ENCODE results near the gene PEF1.

Gene PEF1, protein sequence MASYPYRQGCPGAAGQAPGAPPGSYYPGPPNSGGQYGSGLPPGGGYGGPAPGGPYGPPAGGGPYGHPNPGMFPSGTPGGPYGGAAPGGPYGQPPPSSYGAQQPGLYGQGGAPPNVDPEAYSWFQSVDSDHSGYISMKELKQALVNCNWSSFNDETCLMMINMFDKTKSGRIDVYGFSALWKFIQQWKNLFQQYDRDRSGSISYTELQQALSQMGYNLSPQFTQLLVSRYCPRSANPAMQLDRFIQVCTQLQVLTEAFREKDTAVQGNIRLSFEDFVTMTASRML

DNA sequence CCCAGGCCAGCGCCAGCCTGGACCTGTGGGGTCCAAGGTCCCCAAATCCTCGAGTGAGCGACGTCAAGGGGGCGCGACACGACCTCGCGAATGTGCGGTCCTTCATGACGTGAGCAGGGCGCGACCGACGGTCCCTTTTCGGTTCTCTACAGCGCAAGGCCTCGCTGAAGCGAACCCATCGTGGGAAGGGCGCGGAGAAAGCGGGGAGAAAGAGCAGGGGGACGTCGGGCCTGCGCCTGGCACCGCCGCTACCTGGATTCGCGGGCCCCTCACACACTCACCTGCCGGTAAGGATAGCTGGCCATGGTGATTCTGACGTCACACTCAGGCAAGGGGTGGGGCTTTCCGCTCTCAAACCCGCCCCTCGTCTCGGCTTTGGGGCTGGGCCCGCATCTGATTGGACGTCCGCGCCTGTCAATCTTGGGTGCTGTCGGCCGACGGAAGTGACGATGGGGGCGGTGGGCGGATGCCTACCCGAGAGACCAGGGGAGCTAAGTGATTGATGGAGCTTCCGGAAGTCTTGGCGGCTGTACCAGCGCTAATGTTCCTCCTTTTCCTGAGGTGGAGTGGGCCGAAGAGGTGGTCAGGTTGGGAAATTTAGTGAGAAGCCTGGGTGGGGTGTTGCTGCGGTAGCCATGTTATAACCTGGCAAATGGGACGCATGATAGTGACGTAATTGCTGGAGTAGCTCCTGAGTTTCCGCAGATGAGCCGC, at the start of gene PEF1:
PEF1 (minus strand) TSS at position 317 of the 714 bp plus-strand sequence; CDS start at position 305, 12 bp downstream.
- DNase-seq: peak; percentile 98

- DNase-seq: no peak
Observed at GRCh38 chr1:31693231-31693630, 48.6 kb upstream of the PEF1 start.

GRCh38 chr1:31691951-31692350, 47.3 kb upstream of the PEF1 start:
- DNase-seq: no peak

GRCh38 chr1:31691446-31691845, 46.8 kb upstream of the PEF1 start:
- no peak for DNase-seq

DNA sequence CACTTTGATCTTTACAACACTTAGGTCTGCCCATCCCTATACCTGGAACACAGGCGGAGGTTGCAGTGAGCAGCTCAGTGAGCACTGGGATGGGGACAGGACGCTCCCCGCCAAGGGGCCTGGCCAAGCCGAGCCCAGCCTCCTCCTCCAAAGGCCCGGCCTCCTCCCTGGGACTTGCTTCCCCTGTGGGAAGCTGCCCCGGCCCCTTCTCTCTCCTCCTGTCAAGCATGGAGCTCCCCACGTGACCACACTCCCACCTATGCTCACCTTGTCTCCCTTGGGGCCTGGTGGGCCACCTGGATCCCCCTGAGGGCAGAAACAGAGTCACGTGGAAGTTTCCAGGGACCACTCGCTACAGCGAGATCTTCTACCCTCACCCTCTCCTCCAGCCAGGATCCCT, 46.2 kb upstream of the PEF1 start:
- DNase-seq: no peak

- DNase-seq: no peak
Observed at GRCh38 chr1:31689854-31690253, 45.2 kb upstream of the PEF1 start.

GRCh38 chr1:31689379-31689778, 44.7 kb upstream of the PEF1 start:
- no peak for DNase-seq

DNA sequence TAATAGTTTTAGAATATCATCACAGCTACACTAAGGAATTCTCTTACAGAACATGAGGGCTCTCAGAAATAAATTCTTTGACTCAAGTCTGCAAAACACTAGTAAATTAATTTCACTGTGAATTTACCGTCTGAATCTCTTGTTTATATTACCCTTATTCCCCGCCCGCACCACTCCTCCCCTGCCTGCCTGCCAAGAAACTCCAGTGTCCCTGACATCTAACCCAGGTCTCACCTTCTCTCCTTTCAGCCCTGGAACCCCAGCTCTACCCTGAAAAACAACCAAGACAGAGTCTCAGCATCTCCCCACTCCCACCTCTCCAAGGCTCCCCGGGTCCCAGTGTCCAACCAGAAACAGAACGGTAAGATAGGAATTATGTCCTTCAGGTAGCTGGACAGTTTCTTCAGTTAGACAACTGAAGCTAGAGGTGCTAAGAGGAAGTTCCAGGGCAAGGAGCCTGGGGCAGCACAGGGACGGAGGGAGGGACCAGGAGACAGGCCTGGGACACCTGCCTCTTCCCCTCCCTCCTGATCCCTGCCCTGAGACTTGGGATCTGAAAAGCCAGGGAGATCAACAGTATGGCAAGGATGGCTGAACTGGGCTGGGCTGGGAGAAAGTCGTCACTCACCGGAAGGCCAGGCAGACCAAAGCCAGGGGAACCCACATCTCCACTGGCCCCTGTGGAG, 43.7 kb upstream of the PEF1 start:
- no peak for DNase-seq

GRCh38 chr1:31687601-31688000, 42.9 kb upstream of the PEF1 start:
- no peak for DNase-seq

GRCh38 chr1:31685795-31686194, 41.1 kb upstream of the PEF1 start:
- DNase-seq: no peak

GRCh38 chr1:31683997-31684396, 39.3 kb upstream of the PEF1 start:
- DNase-seq: no peak

- DNase-seq: no peak
Observed at GRCh38 chr1:31681415-31681814, 36.7 kb upstream of the PEF1 start.

GRCh38 chr1:31679676-31680230, 35.1 kb upstream of the PEF1 start:
- no peak for DNase-seq

DNA sequence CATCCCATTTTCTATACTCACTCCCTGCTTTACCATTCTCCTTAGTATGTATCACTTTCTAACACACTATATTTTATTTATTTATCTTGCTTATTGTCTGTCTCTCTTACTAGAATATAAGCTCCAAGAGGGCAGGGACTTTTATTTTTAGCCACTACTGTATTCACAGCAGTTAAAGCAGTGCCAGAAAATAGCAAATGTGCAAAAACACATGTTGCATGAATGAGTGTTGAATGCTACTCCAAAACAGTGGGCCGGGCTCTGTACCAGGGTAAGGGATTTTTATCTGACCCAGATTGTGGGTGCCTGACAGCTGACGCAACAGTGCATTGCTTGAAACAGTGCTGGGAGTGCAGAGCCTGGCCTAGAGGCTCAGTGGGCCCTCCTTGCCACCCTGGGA, 34.4 kb upstream of the PEF1 start:
- DNase-seq: no peak

DNA sequence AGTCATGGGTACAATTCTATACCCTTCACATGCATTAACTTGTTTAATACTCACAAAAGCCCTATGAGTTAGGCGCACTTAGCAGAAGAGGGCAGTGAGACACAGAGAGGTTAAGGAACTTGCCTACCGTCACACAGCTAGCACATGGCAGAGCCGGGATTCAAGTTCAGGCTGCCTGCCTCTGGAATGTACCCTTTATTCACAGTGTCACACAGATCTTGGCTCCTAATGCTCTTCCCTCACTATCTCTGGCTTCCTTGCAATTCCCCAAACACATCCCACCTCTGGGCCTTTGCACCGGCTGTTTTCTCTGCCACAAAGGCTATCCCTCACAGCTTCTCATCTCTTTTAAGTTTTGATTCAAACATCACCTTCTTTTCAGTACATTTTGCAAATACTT, 34.0 kb upstream of the PEF1 start:
- no peak for DNase-seq

DNA sequence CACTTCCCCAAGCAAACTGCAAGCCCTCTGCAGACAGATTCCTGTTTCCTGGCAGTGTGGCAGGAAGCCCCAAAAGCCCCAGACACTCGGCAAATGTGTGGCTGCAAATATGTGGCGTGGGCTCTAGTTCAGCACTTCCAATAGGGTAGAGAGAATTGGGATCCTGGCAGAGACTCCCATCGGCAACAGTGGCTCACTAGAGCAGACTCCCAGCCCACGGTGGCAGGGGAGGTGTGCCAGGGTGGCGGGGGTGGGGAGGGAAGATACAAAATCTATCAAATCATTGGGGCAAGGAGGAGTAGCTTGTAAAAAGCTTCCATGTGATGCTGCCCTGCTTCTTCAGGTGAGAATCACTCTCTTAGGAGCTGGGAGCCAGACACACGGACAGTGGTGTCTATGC, 33.3 kb upstream of the PEF1 start:
- no peak for DNase-seq

- no peak for DNase-seq
Observed at GRCh38 chr1:31677401-31677800, 32.7 kb upstream of the PEF1 start.

GRCh38 chr1:31675756-31676155, 31.1 kb upstream of the PEF1 start:
- DNase-seq: no peak

DNA sequence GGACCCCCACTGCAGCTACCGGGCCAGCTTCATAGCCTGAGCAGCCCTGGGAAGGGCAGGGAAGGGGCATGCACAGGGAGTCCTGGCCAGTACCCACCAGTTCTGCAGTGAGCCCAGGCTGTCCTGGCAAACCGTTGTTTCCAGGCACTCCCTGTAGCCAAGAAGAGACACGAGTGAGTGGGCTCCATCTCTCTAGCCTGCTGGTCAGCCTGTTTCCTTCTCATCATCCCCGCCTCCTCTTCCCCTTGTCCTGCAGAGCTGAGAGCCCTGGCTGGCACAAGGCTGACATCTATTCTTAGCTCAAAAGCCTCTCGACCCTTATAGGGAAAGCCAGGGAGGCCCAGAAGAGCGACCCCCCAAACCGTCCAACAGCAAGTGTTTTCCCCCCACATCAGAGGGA, 30.5 kb upstream of the PEF1 start:
- DNase-seq: no peak

DNA sequence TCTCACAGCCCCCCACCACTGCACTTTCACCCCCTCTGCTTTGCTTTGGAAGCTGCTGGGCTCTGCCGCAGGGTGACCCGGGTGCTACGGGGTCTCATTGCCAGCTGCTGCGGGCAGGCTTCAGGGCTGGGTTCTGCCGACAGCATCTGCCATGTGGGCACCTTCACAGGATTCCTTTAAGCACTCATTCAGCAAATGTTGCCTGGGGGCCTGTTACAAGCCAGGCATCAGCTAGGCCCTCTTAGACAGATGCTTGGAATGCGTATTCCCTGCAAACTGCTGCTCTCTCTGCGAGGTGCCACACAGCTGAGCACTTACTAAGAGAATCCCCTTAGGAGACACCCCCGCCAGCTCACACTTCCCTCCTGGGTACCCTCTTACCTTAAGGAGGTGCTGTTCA, 29.9 kb upstream of the PEF1 start:
- DNase-seq: no peak

- no peak for DNase-seq
Observed at GRCh38 chr1:31673433-31673832, 28.8 kb upstream of the PEF1 start.

DNA sequence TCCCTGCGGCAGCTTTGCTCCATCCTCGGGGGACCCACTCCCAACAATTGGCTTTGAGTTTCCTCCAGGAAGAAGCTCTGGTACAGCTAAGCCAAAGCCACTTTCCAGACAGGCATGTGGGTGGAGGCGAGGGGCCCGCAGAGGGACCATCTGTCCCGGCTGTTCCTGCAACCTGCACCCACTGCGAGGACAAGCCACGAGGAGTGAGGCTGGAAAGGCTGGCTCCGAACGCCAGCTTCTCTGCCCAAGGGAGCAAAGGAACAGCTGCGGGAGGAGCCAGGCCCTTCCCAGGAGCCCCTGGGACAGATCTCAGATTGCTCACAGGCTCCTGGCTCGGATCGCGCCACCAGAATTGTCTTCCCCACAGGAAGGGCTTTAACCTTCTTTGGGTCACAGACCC, 28.3 kb upstream of the PEF1 start:
- no peak for DNase-seq

- DNase-seq: no peak
Observed at GRCh38 chr1:31671561-31672201, 27.0 kb upstream of the PEF1 start.

Measured in activated CD4-positive, CD25-positive, alpha-beta regulatory T cell (primary cell).